Occipital lobe (tissue), 2 donors: ENCODE measurements around the gene CTSA. TPM values are rescaled to one million over a fixed set of nuclear protein-coding genes. Genes with fewer than 3 reads are reported as not detected.
"Not testable (repeated sequence)": the region's sequence is repeated elsewhere in the genome, so short reads cannot be mapped to it uniquely, and the experiment has no call there.

Experiments used
- DNase-seq: peaks from one replicate; lab custom pipeline; 2025; lab: John Stamatoyannopoulos, UW
- total RNA-seq: library from RNA; depleted of rRNA; stranded (reverse); fragments of >200 nt; gene quantifications from one replicate; pipeline ENCODE4 v1.2.3, GENCODE V29; 2014

Gene CTSA
- total RNA-seq, 1 donor from 2014 or later, result 15.8 TPM

GRCh38 chr20:45866454-45866853 lies 24.7 kb upstream of the CTSA start:
- DNase-seq, result no peak

- no peak for DNase-seq
Observed at GRCh38 chr20:45867136-45867818, 23.9 kb upstream of the CTSA start.

GRCh38 chr20:45867819-45868176 lies 23.3 kb upstream of the CTSA start:
- DNase-seq, result no peak

- DNase-seq, result no peak
Observed at GRCh38 chr20:45872626-45873025, 18.5 kb upstream of the CTSA start.

GRCh38 chr20:45873409-45874103 lies 17.6 kb upstream of the CTSA start:
- no peak for DNase-seq

GRCh38 chr20:45874104-45874481 lies 17.0 kb upstream of the CTSA start:
- not testable (repeated sequence) for DNase-seq

- no peak for DNase-seq
Observed at GRCh38 chr20:45874576-45874975, 16.6 kb upstream of the CTSA start.

GRCh38 chr20:45878076-45878761 lies 12.9 kb upstream of the CTSA start:
- no peak for DNase-seq

GRCh38 chr20:45880988-45881788 lies 9.9 kb upstream of the CTSA start, which contains the start of gene ZSWIM1:
ZSWIM1 (plus strand) TSS chr20:45881227; CDS start chr20:45882593, 1,366 bp downstream.
- peak; percentile 98 for DNase-seq

- no peak for DNase-seq
Observed at GRCh38 chr20:45882469-45883099, 8.6 kb upstream of the CTSA start.

- no peak for DNase-seq
Observed at GRCh38 chr20:45883100-45883469, 8.1 kb upstream of the CTSA start.

GRCh38 chr20:45886590-45887345 lies 4.4 kb upstream of the CTSA start:
- no peak for DNase-seq

GRCh38 chr20:45887346-45887715 lies 3.8 kb upstream of the CTSA start, which contains the start of gene SPATA25:
SPATA25 (minus strand) TSS chr20:45887622; CDS start chr20:45887590, 32 bp downstream.
- no peak for DNase-seq

GRCh38 chr20:45888681-45889080 lies 2.5 kb upstream of the CTSA start:
- DNase-seq, result no peak

- DNase-seq, result peak; percentile 39
Observed at GRCh38 chr20:45890077-45890984, 804 bp upstream of the CTSA start.

GRCh38 chr20:45892049-45892825 lies 1.1 kb downstream of the CTSA start:
- no peak for DNase-seq

- DNase-seq, result no peak
Observed at GRCh38 chr20:45892828-45893500, 1.8 kb downstream of the CTSA start.

- DNase-seq, result no peak
Observed at GRCh38 chr20:45893831-45894230, 2.7 kb downstream of the CTSA start.
